Measurements from ENCODE around the gene HOXA10.

Gene HOXA10

DNA sequence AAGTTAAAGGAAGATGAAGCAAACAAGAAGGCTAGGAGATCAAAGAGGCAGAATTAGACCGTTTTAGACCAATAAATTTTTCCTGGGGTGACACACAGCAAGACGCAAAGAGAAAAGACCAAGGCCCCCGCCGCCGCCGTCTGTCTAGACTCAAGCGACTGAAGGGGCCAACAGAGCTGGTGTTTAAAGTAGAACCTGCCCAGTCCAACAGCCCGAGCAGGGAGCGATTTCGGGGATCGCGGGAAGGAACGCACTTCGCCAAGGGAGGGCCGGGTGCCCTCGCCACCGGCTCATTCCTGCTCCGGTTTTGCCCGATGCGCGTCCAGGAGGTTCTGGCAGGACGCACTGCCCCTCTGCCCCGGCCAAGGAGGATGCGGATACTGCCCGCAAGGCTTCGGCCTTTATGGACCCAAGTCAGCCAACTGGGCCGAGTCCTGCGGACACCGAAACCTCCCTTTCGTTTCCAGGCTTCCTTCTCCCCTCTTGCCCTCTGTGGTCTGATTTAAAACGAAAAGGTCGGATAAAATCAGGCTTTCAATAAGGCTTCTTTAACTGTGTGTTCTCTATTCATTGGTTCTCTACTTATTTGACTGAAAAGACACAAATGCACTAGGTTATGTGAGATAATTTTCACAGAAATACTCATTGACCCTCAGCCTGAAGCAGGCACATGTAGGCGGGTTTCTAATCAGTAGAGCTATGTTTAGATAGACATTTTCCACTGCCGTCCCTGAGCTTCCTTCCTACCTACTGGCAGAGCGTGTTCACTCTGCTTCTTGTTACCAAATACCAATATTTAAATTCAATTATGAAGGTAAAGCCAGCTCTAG is 15.5 kb downstream of the HOXA10 start:
- H3K27ac ChIP-seq (ENCODE audit: low read length) = no peak overlapping the region
- no peaks in the 10 kb centered on the region for H4K20me1 ChIP-seq (ENCODE audit: insufficient read depth, low read length)
- no peaks in the 10 kb centered on the region for H3K36me3 ChIP-seq (replicated peaks; ENCODE audit: low read depth, low read length)
- H3K4me2 ChIP-seq (ENCODE audit: low read length) = no peak overlapping the region
- H3K79me2 ChIP-seq (ENCODE audit: low read length) = no peaks in the 10 kb centered on the region
- H3K9ac ChIP-seq (ENCODE audit: low read length) = no peak overlapping the region
- H3K4me1 ChIP-seq (ENCODE audit: low read length) = 0 out of 2 replicates have a peak, but pooled peaks cover 5% of the 10 kb centered on the region
- no peak overlapping the region for H3K4me3 ChIP-seq (ENCODE audit: low read length)
- no peaks in the 10 kb centered on the region for H3K27me3 ChIP-seq (ENCODE audit: low read depth, low read length)
- no peak overlapping the region for H2AFZ ChIP-seq (ENCODE audit: low read depth, low read length)
- no peaks in the 10 kb centered on the region for H3K9me3 ChIP-seq (ENCODE audit: insufficient read depth, low read length)
- TF ChIP-seq, protein P1, sequence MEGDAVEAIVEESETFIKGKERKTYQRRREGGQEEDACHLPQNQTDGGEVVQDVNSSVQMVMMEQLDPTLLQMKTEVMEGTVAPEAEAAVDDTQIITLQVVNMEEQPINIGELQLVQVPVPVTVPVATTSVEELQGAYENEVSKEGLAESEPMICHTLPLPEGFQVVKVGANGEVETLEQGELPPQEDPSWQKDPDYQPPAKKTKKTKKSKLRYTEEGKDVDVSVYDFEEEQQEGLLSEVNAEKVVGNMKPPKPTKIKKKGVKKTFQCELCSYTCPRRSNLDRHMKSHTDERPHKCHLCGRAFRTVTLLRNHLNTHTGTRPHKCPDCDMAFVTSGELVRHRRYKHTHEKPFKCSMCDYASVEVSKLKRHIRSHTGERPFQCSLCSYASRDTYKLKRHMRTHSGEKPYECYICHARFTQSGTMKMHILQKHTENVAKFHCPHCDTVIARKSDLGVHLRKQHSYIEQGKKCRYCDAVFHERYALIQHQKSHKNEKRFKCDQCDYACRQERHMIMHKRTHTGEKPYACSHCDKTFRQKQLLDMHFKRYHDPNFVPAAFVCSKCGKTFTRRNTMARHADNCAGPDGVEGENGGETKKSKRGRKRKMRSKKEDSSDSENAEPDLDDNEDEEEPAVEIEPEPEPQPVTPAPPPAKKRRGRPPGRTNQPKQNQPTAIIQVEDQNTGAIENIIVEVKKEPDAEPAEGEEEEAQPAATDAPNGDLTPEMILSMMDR (IDR thresholded peaks at IDR 0.05; ENCODE audit: low read depth, low read length) = no peak
- no peak for TF ChIP-seq EZH2phosphoT487 (IDR thresholded peaks at IDR 0.05; ENCODE audit: low read depth)

DNA sequence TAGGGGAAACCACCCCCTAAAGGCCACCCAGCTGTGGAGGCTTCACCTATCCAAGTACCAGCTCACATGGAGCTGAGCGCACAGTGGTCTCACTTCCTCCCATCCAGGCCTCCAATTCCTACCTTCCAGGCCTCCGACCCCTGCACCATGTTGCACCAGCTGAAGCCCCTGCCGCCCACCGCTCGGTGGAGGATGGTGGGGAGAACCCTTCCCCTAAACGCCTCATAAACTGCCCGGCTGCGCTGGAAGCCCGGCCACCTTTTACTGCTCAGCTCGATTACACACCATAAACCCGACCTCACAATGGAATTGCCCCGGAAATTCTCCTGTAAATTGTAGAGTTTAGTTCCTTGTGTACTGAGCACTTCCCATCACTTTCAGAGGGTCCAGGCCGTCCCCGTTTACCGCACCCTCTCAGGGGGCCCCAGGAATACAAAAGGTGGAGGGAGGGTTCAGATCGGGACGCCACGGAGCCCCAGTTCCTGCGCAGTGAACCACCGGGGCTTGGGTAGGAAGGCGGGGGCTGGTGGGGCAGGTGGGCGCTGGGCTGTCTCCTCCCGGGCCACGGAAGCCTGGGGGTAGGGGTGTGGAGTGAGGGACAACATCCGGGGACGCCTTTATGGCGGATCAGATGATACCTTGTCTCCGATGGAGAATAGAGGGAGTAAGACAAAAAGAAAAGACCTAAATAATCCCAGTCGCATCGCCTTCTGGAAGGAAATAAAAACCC is 16.3 kb downstream of the HOXA10 start:
- TF ChIP-seq, protein P1 (IDR thresholded peaks at IDR 0.05; ENCODE audit: low read depth, low read length) = no peak
- no peak for TF ChIP-seq EZH2phosphoT487 (IDR thresholded peaks at IDR 0.05; ENCODE audit: low read depth)
- Histone ChIP-seq H3K27me3 (ENCODE audit: low read depth, low read length) (no peaks in the 10 kb centered on the region), H3K27ac (ENCODE audit: low read length) (no peak overlapping the region), H3K4me3 (ENCODE audit: low read length) (no peak overlapping the region), H4K20me1 (ENCODE audit: insufficient read depth, low read length) (no peaks in the 10 kb centered on the region), H3K4me1 (ENCODE audit: low read length) (0 out of 2 replicates have a peak, but pooled peaks cover 5% of the 10 kb centered on the region), H3K4me2 (ENCODE audit: low read length) (no peak overlapping the region), H3K79me2 (ENCODE audit: low read length) (no peaks in the 10 kb centered on the region), H2AFZ (ENCODE audit: low read depth, low read length) (no peak overlapping the region), H3K9ac (ENCODE audit: low read length) (no peak overlapping the region), H3K9me3 (ENCODE audit: insufficient read depth, low read length) (no peaks in the 10 kb centered on the region), H3K36me3 (replicated peaks; ENCODE audit: low read depth, low read length) (no peaks in the 10 kb centered on the region)

DNA sequence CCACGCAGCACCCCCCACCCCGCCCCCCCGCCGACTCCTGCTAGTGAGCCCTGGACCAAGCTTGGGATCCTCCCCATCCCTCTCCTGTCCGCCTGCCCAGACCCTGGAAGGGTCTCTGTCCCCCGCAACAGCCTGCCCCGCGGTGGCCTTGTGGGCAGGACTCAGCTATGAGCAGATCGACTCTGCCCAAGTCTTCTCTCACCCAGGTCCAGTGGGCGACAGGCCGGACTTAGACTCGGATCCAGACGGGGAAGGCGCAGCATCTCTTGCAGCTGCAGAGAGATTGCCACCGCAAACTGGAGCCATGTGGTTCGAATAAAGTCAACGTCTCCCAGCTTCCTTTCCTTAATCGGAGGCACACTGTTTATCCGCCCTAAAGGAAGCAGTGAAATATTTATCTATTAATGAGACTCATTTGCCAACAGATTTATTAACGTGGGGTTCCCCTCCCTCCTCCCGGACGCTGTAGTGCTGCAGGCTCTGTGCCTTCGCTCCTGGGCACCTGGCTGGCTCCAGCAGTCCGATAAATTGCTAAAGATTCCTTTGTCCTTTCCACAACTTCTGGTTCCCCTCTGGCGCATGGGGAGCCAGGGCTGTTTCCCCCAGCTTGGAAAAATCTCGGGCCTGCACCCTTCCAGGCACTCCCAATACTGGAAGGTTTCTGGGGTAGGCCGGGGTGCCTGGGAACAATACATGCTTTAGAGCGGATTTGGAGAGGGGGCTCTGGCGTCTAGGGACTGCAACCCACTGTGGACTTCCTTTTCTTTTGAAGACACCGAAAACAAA is 17.0 kb downstream of the HOXA10 start:
- Histone ChIP-seq H3K4me1 (ENCODE audit: low read length) (0 out of 2 replicates have a peak, but pooled peaks cover 5% of the 10 kb centered on the region), H3K9ac (ENCODE audit: low read length) (no peak overlapping the region), H3K27me3 (ENCODE audit: low read depth, low read length) (no peaks in the 10 kb centered on the region), H3K79me2 (ENCODE audit: low read length) (no peaks in the 10 kb centered on the region), H3K4me2 (ENCODE audit: low read length) (no peak overlapping the region), H2AFZ (ENCODE audit: low read depth, low read length) (no peak overlapping the region), H3K9me3 (ENCODE audit: insufficient read depth, low read length) (no peaks in the 10 kb centered on the region), H4K20me1 (ENCODE audit: insufficient read depth, low read length) (no peaks in the 10 kb centered on the region), H3K4me3 (ENCODE audit: low read length) (no peak overlapping the region), H3K27ac (ENCODE audit: low read length) (no peak overlapping the region), H3K36me3 (replicated peaks; ENCODE audit: low read depth, low read length) (no peaks in the 10 kb centered on the region)
- no peak for TF ChIP-seq EZH2phosphoT487 (IDR thresholded peaks at IDR 0.05; ENCODE audit: low read depth)

DNA sequence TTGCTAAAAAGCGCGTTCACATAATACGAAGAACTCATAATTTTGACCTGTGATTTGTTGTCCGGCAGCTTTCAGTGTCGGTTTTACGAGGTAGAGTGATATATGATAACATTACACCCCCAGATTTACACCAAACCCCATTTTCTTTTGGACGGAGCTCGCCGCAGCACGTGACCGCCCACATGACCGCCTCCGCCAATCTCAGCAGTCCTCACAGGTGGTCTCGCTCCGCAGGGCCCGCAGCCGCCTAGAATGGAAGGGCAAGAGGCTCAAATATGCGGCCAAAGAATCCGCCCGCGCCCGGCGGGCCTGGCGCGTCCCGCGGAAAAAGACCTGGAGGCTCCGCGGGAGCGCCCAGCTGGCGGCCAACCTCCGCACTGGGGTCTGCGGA is 17.6 kb downstream of the HOXA10 start, which contains the start of gene HOXA7:
HOXA7 (minus strand) TSS at position 168 of the 391 bp plus-strand sequence; CDS start at position 38, 130 bp downstream.
- H3K27me3 ChIP-seq (ENCODE audit: low read depth, low read length) = no peaks in the 10 kb centered on the region
- no peak within 1 kb of the TSS for H2AFZ ChIP-seq (ENCODE audit: low read depth, low read length)
- TF ChIP-seq, protein P1 (IDR thresholded peaks at IDR 0.05; ENCODE audit: low read depth, low read length) = no peak
- TF ChIP-seq EZH2phosphoT487 (IDR thresholded peaks at IDR 0.05; ENCODE audit: low read depth) = no peak
- H3K4me3 ChIP-seq (ENCODE audit: low read length) = no peak within 1 kb of the TSS
- H3K27ac ChIP-seq (ENCODE audit: low read length) = no peak within 1 kb of the TSS
- no peak within 1 kb of the TSS for H3K4me2 ChIP-seq (ENCODE audit: low read length)
- no peaks in the 10 kb centered on the region for H3K36me3 ChIP-seq (replicated peaks; ENCODE audit: low read depth, low read length)
- H4K20me1 ChIP-seq (ENCODE audit: insufficient read depth, low read length) = no peaks in the 10 kb centered on the region
- no peaks in the 10 kb centered on the region for H3K9me3 ChIP-seq (ENCODE audit: insufficient read depth, low read length)
- H3K9ac ChIP-seq (ENCODE audit: low read length) = no peak within 1 kb of the TSS
- H3K4me1 ChIP-seq (ENCODE audit: low read length) = 0 out of 2 replicates have a peak, but pooled peaks cover 8% of the 10 kb centered on the region
- H3K79me2 ChIP-seq (ENCODE audit: low read length) = no peaks in the 10 kb centered on the region
